Adrenal gland (tissue), 12 donors: Measurements from ENCODE around the gene ATP13A2. TPM values are rescaled to one million over a fixed set of nuclear protein-coding genes. Genes with fewer than 3 reads are reported as not detected.

Source experiments
- DNase-seq, 7 donors: peaks; one replicate each; pipeline ENCODE4 v3.0.0-alpha.2; 2019 to 2020
- H3K27ac ChIP-seq, 5 donors: fragments of 200-600 bp; sonication (generic) in 4 of 5; 1 replicate in 3 of 5; 2 replicates in 2 of 5; pipeline versions ENCODE4 v1.5.1 to v1.8.0; 2016 to 2020; ENCODE audit warnings: mild to moderate bottlenecking in 1 of 5
- H3K27me3 ChIP-seq: fragments of 200-600 bp; 2 replicates; pipeline ENCODE4 v1.8.0; 2021
- H3K36me3 ChIP-seq, 2 donors: fragments of 200-600 bp; replicated peaks in 1 of 2; 1 replicate in 1 of 2; 2 replicates in 1 of 2; pipeline versions ENCODE4 v1.5.1 to v1.8.0; 2018 to 2022
- H3K4me1 ChIP-seq, 2 donors: fragments of 200-600 bp; replicated peaks in 1 of 2; 1 replicate in 1 of 2; 2 replicates in 1 of 2; pipeline versions ENCODE4 v1.5.1 to v1.8.0; 2018 to 2021
- H3K4me3 ChIP-seq, 4 donors: fragments of 200-600 bp; sonication (generic) in 3 of 4; one replicate each; pipeline ENCODE4 v1.5.1; 2016 to 2018
- H3K9me3 ChIP-seq, 3 donors: fragments of 200-600 bp; sonication (generic) in 1 of 3; replicated peaks in 1 of 3; 1 replicate in 2 of 3; 2 replicates in 1 of 3; pipeline versions ENCODE4 v1.5.1 to v1.8.0; 2016 to 2021
- POLR2A ChIP-seq, 2 donors: fragments of 450-650 bp; IDR thresholded peaks; one replicate each; pipeline ENCODE4 v1.6.1; 2017; ENCODE audit warnings: antibody characterized with exemption in 2 of 2, mild to moderate bottlenecking in 2 of 2, moderate library complexity in 1 of 2
- WGBS, 4 donors: extraction: QIAGEN DNeasy Blood & Tissue Kit in 2 of 4; methylation state at CpG; one replicate each; pipeline versions ENCODE4 v1.1.5 to v1.1.7; 2013 to 2017; 5-methylcytosine and 5-hydroxymethylcytosine counted together
- intact Hi-C, 2 donors: fragments of 100-400 bp; cut with DNase I; formaldehyde crosslinking; loops; one replicate each; pipeline versions ENCODE4 v1.14.1 to v1.15.0; 2022 to 2023
- polyA plus RNA-seq, 3 donors: library from polyadenylated mRNA; stranded (reverse); fragments of 200-250 nt in 2 of 3; fragments of 350-450 nt in 1 of 3; fragmentation: Illumina TruSeq in 1 of 3; extraction: RNeasy Lipid Tissue Mini Kit (QIAGEN cat#74804) in 1 of 3; gene quantifications; one replicate each; pipeline ENCODE4 v1.2.3, GENCODE V29; 2013 to 2014
- total RNA-seq, 9 donors: library from RNA; depleted of rRNA in 4 of 9; stranded (reverse); fragments of >200 nt in 4 of 9; fragments of 120-200 nt in 1 of 9; fragmentation: NEBNext Ultra II Directional in 1 of 9; extraction: Animal tissue kit (Norgen Biotek cat#: 25700) in 1 of 9; gene quantifications; one replicate each; pipeline versions ENCODE4 v1.1.0 to v1.2.4, GENCODE V29; 2013 to 2023
- TF ChIP-seq, protein P1 (sequence below), 6 experiments: fragments of 450-650 bp in 4 of 6; fragments of 200-600 bp in 2 of 6; sonication (generic) in 1 of 6; IDR thresholded peaks; 1 replicate in 5 of 6; 2 replicates in 1 of 6; pipeline versions ENCODE4 v1.5.1 to v1.8.0; 2016 to 2021; ENCODE audit warnings: antibody characterized with exemption in 6 of 6, mild to moderate bottlenecking in 2 of 6, moderate library complexity in 1 of 6
- donor health status: healthy with polysubstance abuse.
- donor health status: Bipolar disorder and iron deficiency.
- donor health status: DM: yes; HTN: yes; CAD: no.
- donor health status: DM: no; HTN: no; CAD: no.
- donor health status: DM: no; HTN: no; CAD: no.
- donor health status: DM: yes; HTN: yes; CAD: no.

ATP13A2 gene
- total and polyA plus RNA-seq, 12 donors: 6.0 to 82.4 (median 40.0) TPM

DNA sequence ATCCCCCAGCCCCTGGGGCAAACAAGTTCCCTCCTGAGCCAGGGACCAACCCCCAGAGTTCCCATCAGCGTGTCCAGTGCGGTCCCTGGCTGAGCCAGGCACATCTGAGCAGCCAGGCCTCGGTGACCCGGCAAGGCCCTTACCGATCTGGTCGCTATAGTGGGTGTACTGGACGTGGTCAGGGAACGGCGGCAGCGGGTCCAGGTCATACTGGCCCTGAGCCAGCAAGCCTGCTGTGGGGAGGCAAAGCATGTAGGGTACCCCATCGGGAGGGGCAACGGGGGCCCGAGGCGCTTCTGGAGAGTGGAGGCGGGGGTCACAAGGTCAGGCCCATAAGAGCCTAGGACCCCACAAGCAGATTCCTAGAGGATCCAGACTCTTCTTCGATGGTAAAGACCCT, 34.8 kb downstream of the ATP13A2 start:
- no peaks in the 10 kb centered on the region for H3K4me1 ChIP-seq
- no peak overlapping the region for H3K27ac ChIP-seq
- no peak for TF ChIP-seq POLR2A (IDR thresholded peaks at IDR 0.05)
- TF ChIP-seq, protein P1, sequence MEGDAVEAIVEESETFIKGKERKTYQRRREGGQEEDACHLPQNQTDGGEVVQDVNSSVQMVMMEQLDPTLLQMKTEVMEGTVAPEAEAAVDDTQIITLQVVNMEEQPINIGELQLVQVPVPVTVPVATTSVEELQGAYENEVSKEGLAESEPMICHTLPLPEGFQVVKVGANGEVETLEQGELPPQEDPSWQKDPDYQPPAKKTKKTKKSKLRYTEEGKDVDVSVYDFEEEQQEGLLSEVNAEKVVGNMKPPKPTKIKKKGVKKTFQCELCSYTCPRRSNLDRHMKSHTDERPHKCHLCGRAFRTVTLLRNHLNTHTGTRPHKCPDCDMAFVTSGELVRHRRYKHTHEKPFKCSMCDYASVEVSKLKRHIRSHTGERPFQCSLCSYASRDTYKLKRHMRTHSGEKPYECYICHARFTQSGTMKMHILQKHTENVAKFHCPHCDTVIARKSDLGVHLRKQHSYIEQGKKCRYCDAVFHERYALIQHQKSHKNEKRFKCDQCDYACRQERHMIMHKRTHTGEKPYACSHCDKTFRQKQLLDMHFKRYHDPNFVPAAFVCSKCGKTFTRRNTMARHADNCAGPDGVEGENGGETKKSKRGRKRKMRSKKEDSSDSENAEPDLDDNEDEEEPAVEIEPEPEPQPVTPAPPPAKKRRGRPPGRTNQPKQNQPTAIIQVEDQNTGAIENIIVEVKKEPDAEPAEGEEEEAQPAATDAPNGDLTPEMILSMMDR (IDR thresholded peaks at IDR 0.05): no peak

DNA sequence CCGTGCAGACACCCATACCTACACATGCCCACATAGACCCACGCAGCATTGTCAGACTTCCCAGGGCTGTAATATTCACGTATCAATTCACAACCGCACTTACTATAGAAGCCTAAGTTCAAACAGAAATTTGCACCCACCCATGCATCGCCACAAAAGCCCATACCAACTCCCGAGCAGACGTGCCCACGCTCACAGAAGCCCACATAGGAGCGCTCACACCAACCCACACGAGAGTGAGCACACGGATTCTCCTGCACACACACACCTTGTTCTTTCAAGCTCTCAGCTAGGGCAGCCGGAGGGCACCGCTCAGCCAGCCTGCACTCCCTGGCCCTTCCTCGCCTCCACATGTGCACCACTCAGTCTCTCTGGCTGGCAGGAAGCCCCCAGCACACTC, 35.9 kb downstream of the ATP13A2 start:
- DNase-seq: no peak
- 81 to 88% (median 87%) methylated on average over 11 to 14 of the region's 14 CpGs for WGBS, 4 donors
- H3K36me3 ChIP-seq: no peaks in the 10 kb centered on the region
- H3K9me3 ChIP-seq: no peaks in the 10 kb centered on the region
- TF ChIP-seq, protein P1 (IDR thresholded peaks at IDR 0.05): no peak
- TF ChIP-seq POLR2A (IDR thresholded peaks at IDR 0.05): no peak
- no peak overlapping the region for H3K27ac ChIP-seq
- H3K4me3 ChIP-seq: no peak overlapping the region
- H3K27me3 ChIP-seq: peaks cover 5% of the 10 kb centered on the region
- intact Hi-C loops: no loop called here
- no peaks in the 10 kb centered on the region for H3K4me1 ChIP-seq

More for the DNA sequence above, 34.8 kb downstream of the ATP13A2 start:
- Histone ChIP-seq H3K9me3 (no peaks in the 10 kb centered on the region), H3K4me3 (no peak overlapping the region), H3K36me3 (no peaks in the 10 kb centered on the region), H3K27me3 (peaks cover 5% of the 10 kb centered on the region)
- WGBS, 4 donors: 78 to 90% (median 85%) methylated on average over 6 to 16 of the region's 16 CpGs
- intact Hi-C loops: no loop called here
- DNase-seq: no peak

DNA sequence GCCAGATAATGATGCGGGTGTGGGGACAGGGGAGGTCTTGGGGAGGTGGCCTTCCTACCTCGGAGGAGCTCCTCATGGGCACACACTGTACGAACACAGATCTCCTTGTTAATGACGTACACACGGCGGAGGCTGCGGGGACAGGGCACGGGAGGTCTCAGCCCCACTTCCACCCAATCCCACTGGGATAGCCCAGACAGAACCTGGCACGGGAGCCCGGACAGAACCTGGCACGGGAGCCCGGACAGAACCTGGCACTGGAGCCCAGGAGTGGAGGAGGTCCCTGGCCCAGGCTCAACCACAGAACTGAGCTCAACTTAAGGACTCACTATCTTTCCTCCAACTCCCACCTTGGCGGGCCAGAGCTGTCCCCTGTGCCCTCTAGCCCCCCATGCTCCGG, 36.5 kb downstream of the ATP13A2 start:
- TF ChIP-seq, protein P1 (IDR thresholded peaks at IDR 0.05): no peak
- TF ChIP-seq POLR2A (IDR thresholded peaks at IDR 0.05): no peak
- DNase-seq: no peak
- H3K9me3 ChIP-seq: no peaks in the 10 kb centered on the region
- H3K27ac ChIP-seq: no peak overlapping the region
- H3K4me3 ChIP-seq: no peak overlapping the region
- no peaks in the 10 kb centered on the region for H3K4me1 ChIP-seq
- WGBS, 4 donors: 72 to 80% (median 76%) methylated on average over 4 to 14 of the region's 14 CpGs
- H3K36me3 ChIP-seq: no peaks in the 10 kb centered on the region
- no peaks in the 10 kb centered on the region for H3K27me3 ChIP-seq
- intact Hi-C loops: no loop called here

DNA sequence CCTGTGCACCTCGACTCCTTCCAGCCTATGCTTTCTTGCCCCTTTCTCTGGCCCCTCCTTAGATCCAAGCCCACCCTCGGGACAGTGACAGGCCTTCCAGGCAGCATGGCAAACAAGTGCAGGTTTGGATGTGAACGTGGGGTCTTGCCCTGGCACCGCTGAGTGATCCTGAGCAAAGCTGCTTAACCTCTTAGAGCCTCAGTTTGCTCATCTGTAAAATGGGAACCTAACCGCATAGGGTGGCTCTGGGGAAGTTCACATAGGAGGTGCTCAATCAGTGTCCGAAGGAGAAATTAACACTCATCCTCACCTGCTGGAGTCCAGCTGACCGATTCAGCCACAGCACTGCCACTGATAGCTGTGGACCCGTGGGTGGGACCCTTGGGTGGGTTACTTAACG, 38.5 kb downstream of the ATP13A2 start:
- TF ChIP-seq, protein P1 (IDR thresholded peaks at IDR 0.05): no peak
- no peak for TF ChIP-seq POLR2A (IDR thresholded peaks at IDR 0.05)
- Histone ChIP-seq H3K4me1 (no peaks in the 10 kb centered on the region), H3K9me3 (no peaks in the 10 kb centered on the region), H3K36me3 (peaks cover 0 to 2% of the 10 kb centered on the region in 2 donors), H3K4me3 (no peak overlapping the region), H3K27ac (no peak overlapping the region), H3K27me3 (no peaks in the 10 kb centered on the region)
- 82 to 87% (median 86%) methylated on average over 7 to 9 of the region's 9 CpGs for whole genome bisulfite sequencing, 4 donors
- no peak for DNase-seq
- intact Hi-C loops: no loop called here
